ENCODE measurements around the gene NCKAP5. TPM values are rescaled to one million over a fixed set of nuclear protein-coding genes. Genes with fewer than 3 reads are reported as not detected.

Gene NCKAP5
- total and polyA plus RNA-seq, 2 donors (not counting 1 experiment from before 2014, with no cell fraction given), result not detected

- Histone ChIP-seq H3K9me3 (ENCODE audit: control extremely low read depth in 1 of 3, control insufficient read depth in 2 of 3, insufficient read depth in 1 of 3, low read length in 2 of 3) (peaks cover 0 to 3% (median 0%) of the 10 kb centered on the region in 3 donors), H4K20me1 (ENCODE audit: control insufficient read depth, insufficient read depth, low read length, poor library complexity, severe bottlenecking) (no peaks in the 10 kb centered on the region), H3K27me3 (replicated peaks in 1 of 4; ENCODE audit: control extremely low read depth in 1 of 4, control insufficient read depth in 3 of 4, insufficient read depth in 4 of 4, low read length in 3 of 4) (peaks cover 0 to 3% (median 0%) of the 10 kb centered on the region in 4 experiments), H3K9ac (ENCODE audit: low read length) (no peak overlapping the region), H3K4me3 (ENCODE audit: control extremely low read depth in 1 of 5, extremely low read depth in 1 of 5, insufficient read depth in 1 of 5, low read depth in 2 of 5, low read length in 4 of 5) (no peak overlapping the region), H3K36me3 (replicated peaks in 1 of 2; ENCODE audit: control extremely low read depth in 1 of 2, control insufficient read depth in 1 of 2, extremely low read depth in 1 of 2, insufficient read depth in 2 of 2, low read length in 1 of 2) (no peaks in the 10 kb centered on the region), H3K4me1 (ENCODE audit: control insufficient read depth in 2 of 2, insufficient read depth in 2 of 2, low read length in 2 of 2) (no peaks in the 10 kb centered on the region), H3K27ac (ENCODE audit: low read length in 2 of 2) (no peak overlapping the region), H3K79me2 (ENCODE audit: control insufficient read depth, insufficient read depth, low read length) (no peaks in the 10 kb centered on the region), H3K4me2 (replicated peaks; ENCODE audit: low read depth, low read length, poor library complexity, severe bottlenecking) (no peak overlapping the region), H2AFZ (ENCODE audit: insufficient read depth, low read depth, low read length, poor library complexity, severe bottlenecking) (no peak overlapping the region)
- CTCF ChIA-PET, result no interaction called here
- 70% methylated on average over 2 of the region's 5 CpGs for WGBS (ENCODE audit: insufficient coverage)
- ATAC-seq (ENCODE audit: low read depth), result no peak
- intact Hi-C loops (cut with micrococcal nuclease), result no loop called here
- no peak for TF ChIP-seq EZH2 (IDR thresholded peaks at IDR 0.05; ENCODE audit: borderline replicate concordance, insufficient read depth, low read depth, low read length, poor library complexity, severe bottlenecking)
- Mint-ChIP-seq H3K9me3 (ENCODE audit: insufficient read depth) (no peaks in the 10 kb centered on the region), H3K27ac (no peak overlapping the region), H3K27me3 (peaks cover 15% of the 10 kb centered on the region), H3K4me1 (no peaks in the 10 kb centered on the region), H3K4me3 (no peak overlapping the region)
- no peak for DNase-seq
- POLR2A ChIA-PET, result no interaction called here
These were observed 5.9 kb upstream of the NCKAP5 start for GRCh38 chr2:133574186-133574585.

GRCh38 chr2:133573491-133574162, 5.4 kb upstream of the NCKAP5 start:
- no peak for DNase-seq
- no peak for ATAC-seq (ENCODE audit: low read depth)
- H2AFZ ChIP-seq (ENCODE audit: insufficient read depth, low read depth, low read length, poor library complexity, severe bottlenecking), result no peak overlapping the region
- intact Hi-C loops (cut with micrococcal nuclease), result no loop called here
- H3K36me3 ChIP-seq (replicated peaks in 1 of 2; ENCODE audit: control extremely low read depth in 1 of 2, control insufficient read depth in 1 of 2, extremely low read depth in 1 of 2, insufficient read depth in 2 of 2, low read length in 1 of 2), result no peaks in the 10 kb centered on the region
- H3K79me2 ChIP-seq (ENCODE audit: control insufficient read depth, insufficient read depth, low read length), result no peaks in the 10 kb centered on the region
- H3K9me3 ChIP-seq (ENCODE audit: control extremely low read depth in 1 of 3, control insufficient read depth in 2 of 3, insufficient read depth in 1 of 3, low read length in 2 of 3), result peaks cover 0 to 3% (median 0%) of the 10 kb centered on the region in 3 donors
- WGBS (ENCODE audit: insufficient coverage), result 88% methylated on average over 1 of the region's 6 CpGs
- no peak overlapping the region for H3K4me2 ChIP-seq (replicated peaks; ENCODE audit: low read depth, low read length, poor library complexity, severe bottlenecking)
- H3K4me1 ChIP-seq (ENCODE audit: control insufficient read depth in 2 of 2, insufficient read depth in 2 of 2, low read length in 2 of 2), result no peaks in the 10 kb centered on the region
- peaks cover 17% of the 10 kb centered on the region for H3K27me3 Mint-ChIP-seq
- CTCF ChIA-PET, result no interaction called here
- no peak overlapping the region for H3K27ac Mint-ChIP-seq
- no peaks in the 10 kb centered on the region for H3K4me1 Mint-ChIP-seq
- no peaks in the 10 kb centered on the region for H3K9me3 Mint-ChIP-seq (ENCODE audit: insufficient read depth)
- H4K20me1 ChIP-seq (ENCODE audit: control insufficient read depth, insufficient read depth, low read length, poor library complexity, severe bottlenecking), result no peaks in the 10 kb centered on the region
- H3K4me3 ChIP-seq (ENCODE audit: control extremely low read depth in 1 of 5, extremely low read depth in 1 of 5, insufficient read depth in 1 of 5, low read depth in 2 of 5, low read length in 4 of 5), result no peak overlapping the region
- POLR2A ChIA-PET, result no interaction called here
- H3K27me3 ChIP-seq (replicated peaks in 1 of 4; ENCODE audit: control extremely low read depth in 1 of 4, control insufficient read depth in 3 of 4, insufficient read depth in 4 of 4, low read length in 3 of 4), result peaks cover 0 to 3% (median 0%) of the 10 kb centered on the region in 4 experiments
- H3K9ac ChIP-seq (ENCODE audit: low read length), result no peak overlapping the region
- TF ChIP-seq, protein P1, sequence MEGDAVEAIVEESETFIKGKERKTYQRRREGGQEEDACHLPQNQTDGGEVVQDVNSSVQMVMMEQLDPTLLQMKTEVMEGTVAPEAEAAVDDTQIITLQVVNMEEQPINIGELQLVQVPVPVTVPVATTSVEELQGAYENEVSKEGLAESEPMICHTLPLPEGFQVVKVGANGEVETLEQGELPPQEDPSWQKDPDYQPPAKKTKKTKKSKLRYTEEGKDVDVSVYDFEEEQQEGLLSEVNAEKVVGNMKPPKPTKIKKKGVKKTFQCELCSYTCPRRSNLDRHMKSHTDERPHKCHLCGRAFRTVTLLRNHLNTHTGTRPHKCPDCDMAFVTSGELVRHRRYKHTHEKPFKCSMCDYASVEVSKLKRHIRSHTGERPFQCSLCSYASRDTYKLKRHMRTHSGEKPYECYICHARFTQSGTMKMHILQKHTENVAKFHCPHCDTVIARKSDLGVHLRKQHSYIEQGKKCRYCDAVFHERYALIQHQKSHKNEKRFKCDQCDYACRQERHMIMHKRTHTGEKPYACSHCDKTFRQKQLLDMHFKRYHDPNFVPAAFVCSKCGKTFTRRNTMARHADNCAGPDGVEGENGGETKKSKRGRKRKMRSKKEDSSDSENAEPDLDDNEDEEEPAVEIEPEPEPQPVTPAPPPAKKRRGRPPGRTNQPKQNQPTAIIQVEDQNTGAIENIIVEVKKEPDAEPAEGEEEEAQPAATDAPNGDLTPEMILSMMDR (IDR thresholded peaks at IDR 0.05), result no peak
- TF ChIP-seq EZH2 (IDR thresholded peaks at IDR 0.05; ENCODE audit: borderline replicate concordance, insufficient read depth, low read depth, low read length, poor library complexity, severe bottlenecking), result no peak
- no peak overlapping the region for H3K27ac ChIP-seq (ENCODE audit: low read length in 2 of 2)
- no peak overlapping the region for H3K4me3 Mint-ChIP-seq
